RWPE2 (cell line): Measurements from ENCODE around the gene DDX39A.
"Not testable (repeated sequence)": the region's sequence is repeated elsewhere in the genome, so short reads cannot be mapped to it uniquely, and the experiment has no call there.

ENCODE experiments used
- ATAC-seq: fragments of 200-7000 bp; cut with Tn5 transposase; 3 replicates; pipeline ENCODE4 v1.9.1; 2021; ENCODE audit warnings: low read depth
- DNase-seq: peaks from one replicate; pipeline ENCODE4 v3.0.0-alpha.2; 2020; ENCODE audit warnings: low spot score
- H3K27ac ChIP-seq: fragments of 450-650 bp; 2 replicates; pipeline ENCODE4 v1.5.1; 2017; ENCODE audit warnings: mild to moderate bottlenecking; ENCODE audit not compliant: poor library complexity, severe bottlenecking
- H3K27me3 ChIP-seq: fragments of 250-450 bp; sonication (Bioruptor Pico); 2 replicates; pipeline ENCODE4 v1.5.1; 2021; ENCODE audit warnings: mild to moderate bottlenecking, moderate library complexity; ENCODE audit not compliant: insufficient read depth, poor library complexity, severe bottlenecking
- H3K36me3 ChIP-seq: fragments of 250-450 bp; sonication (Bioruptor Pico); 2 replicates; pipeline ENCODE4 v1.5.1; 2020; ENCODE audit warnings: low read depth, mild to moderate bottlenecking, moderate library complexity
- H3K4me1 ChIP-seq: fragments of 250-450 bp; sonication (Bioruptor Pico); 2 replicates; pipeline ENCODE4 v1.5.1; 2021; ENCODE audit warnings: mild to moderate bottlenecking, moderate library complexity; ENCODE audit not compliant: insufficient read depth, poor library complexity, severe bottlenecking
- H3K4me3 ChIP-seq: fragments of 250-450 bp; sonication (Bioruptor Pico); 2 replicates; pipeline ENCODE4 v1.5.1; 2021; ENCODE audit warnings: mild to moderate bottlenecking, moderate library complexity; ENCODE audit not compliant: severe bottlenecking
- H3K9me3 ChIP-seq: fragments of 250-450 bp; sonication (Bioruptor Pico); 2 replicates; pipeline ENCODE4 v1.5.1; 2021; ENCODE audit warnings: mild to moderate bottlenecking, moderate library complexity; ENCODE audit not compliant: severe bottlenecking
- TF ChIP-seq, protein P1 (sequence below): fragments of 450-650 bp; IDR thresholded peaks from one replicate; pipeline ENCODE4 v1.5.1; 2017; ENCODE audit warnings: mild to moderate bottlenecking, moderate library complexity; ENCODE audit not compliant: poor library complexity, severe bottlenecking

Gene DDX39A

DNA sequence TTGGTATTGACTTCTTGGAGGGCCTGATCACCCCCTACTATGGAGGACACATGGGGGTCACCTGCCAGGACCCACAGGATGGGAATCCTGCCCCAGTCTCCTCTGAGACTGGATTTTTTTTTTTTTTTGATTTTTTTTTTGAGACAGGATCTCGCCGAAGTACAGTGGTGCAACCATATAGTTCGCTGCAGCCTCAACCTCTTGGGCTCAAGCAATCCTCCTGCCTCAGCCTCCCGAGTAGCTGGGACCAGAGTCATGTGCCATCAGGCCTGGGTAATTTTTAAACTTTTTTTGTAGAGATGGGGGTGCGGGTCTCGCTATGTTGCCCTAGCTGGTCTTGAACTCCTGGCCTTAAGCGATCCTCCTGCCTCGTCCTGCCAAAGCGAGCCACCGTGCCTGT is 52.1 kb downstream of the DDX39A start:
- DNase-seq, result no peak
- H3K27me3 ChIP-seq, result no peaks in the 10 kb centered on the region
- no peak overlapping the region for H3K27ac ChIP-seq
- H3K4me1 ChIP-seq, result peaks cover 3% of the 10 kb centered on the region
- H3K9me3 ChIP-seq, result peaks cover 2% of the 10 kb centered on the region
- H3K36me3 ChIP-seq, result no peaks in the 10 kb centered on the region
- no peak for ATAC-seq
- TF ChIP-seq, protein P1, sequence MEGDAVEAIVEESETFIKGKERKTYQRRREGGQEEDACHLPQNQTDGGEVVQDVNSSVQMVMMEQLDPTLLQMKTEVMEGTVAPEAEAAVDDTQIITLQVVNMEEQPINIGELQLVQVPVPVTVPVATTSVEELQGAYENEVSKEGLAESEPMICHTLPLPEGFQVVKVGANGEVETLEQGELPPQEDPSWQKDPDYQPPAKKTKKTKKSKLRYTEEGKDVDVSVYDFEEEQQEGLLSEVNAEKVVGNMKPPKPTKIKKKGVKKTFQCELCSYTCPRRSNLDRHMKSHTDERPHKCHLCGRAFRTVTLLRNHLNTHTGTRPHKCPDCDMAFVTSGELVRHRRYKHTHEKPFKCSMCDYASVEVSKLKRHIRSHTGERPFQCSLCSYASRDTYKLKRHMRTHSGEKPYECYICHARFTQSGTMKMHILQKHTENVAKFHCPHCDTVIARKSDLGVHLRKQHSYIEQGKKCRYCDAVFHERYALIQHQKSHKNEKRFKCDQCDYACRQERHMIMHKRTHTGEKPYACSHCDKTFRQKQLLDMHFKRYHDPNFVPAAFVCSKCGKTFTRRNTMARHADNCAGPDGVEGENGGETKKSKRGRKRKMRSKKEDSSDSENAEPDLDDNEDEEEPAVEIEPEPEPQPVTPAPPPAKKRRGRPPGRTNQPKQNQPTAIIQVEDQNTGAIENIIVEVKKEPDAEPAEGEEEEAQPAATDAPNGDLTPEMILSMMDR, result no peak
- H3K4me3 ChIP-seq, result no peak overlapping the region

DNA sequence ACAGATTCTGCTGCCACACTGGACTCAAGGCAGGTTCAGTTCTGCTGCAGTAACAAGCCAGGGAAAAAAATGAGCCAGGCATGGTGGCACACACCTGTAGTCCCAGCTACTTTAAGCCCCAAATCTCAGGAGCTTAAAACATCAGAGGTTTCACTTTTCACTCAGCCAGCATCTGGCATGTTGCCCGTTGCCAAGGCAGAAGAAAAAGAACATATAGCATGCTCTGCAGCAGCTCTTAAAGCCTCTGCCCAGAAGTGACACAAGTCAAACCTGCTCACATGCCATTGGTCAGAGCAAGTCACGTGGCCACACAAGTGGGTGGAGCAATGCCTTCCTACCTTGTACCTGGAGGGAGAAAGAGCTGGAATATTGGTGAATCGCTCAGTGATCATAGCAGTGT is 52.6 kb downstream of the DDX39A start:
- Histone ChIP-seq H3K4me3 (no peak overlapping the region), H3K9me3 (peaks cover 2% of the 10 kb centered on the region), H3K27ac (no peak overlapping the region), H3K36me3 (no peaks in the 10 kb centered on the region), H3K27me3 (no peaks in the 10 kb centered on the region), H3K4me1 (peaks cover 3% of the 10 kb centered on the region)
- peak; percentile 88 for ATAC-seq
- peak; percentile 78 for DNase-seq
- TF ChIP-seq, protein P1, result no peak

DNA sequence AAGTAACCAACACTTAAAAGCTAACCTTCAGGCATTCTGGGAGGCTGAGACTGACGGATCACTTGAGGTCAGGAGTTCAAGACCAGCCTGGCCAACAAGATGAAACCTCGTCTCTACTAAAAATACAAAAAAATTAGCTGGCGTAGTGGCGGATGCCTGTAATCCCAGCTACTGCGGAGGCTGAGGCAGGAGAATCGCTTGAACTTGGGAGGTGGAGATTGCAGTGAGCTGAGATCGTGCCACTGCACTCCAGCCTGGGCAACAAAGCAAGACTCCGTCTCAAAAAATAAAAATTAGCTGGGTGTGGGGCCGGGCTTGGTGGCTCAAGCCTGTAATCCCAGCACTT is 55.1 kb downstream of the DDX39A start:
- peak overlapping the region; percentile 38 for H3K27ac ChIP-seq
- H3K27me3 ChIP-seq, ATAC-seq, H3K4me3 ChIP-seq, H3K36me3 ChIP-seq, DNase-seq, H3K4me1 ChIP-seq, H3K9me3 ChIP-seq: not testable (repeated sequence)

DNA sequence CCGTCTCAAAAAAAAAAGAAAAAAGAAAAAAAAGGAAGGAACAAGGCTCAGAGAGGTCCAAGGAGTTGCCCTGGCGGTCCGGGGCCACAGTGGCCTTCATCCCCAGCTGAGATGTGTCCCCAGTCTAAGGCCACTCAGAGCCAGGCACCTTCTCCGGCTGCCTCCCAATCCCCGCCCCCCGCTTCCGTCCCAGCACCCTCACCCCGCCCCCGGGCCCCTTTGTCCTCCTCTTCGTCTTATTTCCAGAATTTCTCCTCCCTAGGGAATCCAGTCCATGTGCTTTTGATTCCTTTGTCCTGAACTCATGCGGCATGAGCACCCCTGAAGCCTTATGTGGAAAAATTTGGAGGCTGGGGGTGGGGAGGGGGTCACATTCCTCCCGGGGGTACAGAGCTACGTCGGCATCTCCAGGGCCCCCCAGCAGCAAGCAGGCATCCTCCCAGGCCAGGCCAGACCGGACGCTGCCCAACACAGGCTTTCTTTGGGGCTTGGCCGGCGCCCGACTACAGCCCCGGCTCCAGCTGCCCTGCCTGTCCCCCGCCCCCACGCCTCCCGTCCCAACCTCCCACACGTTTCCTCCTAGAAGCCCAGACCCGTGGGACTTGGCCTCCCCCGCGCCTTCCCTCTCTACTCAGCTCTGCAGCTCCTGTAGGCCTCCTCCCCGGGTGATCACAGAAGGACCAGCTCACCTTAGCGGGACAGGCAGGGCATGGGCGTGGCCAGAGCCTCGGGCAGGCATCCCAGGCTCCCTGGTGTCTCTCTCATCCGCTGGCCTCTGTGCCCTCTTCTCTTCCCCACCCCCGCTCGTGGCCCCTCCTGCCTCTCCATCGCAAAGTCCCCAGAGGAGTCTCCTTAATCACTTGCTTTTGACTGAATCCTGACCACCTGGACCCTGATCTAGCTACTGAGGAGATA is 55.7 kb downstream of the DDX39A start:
- TF ChIP-seq, protein P1, result no peak
- Histone ChIP-seq H3K4me3 (peak overlapping the region; percentile 22), H3K9me3 (peaks cover 2% of the 10 kb centered on the region), H3K27ac (peak overlapping the region; percentile 38), H3K27me3 (no peaks in the 10 kb centered on the region), H3K4me1 (peaks cover 3% of the 10 kb centered on the region), H3K36me3 (no peaks in the 10 kb centered on the region)
- DNase-seq (no peak), ATAC-seq (peak; percentile 80)

DNA sequence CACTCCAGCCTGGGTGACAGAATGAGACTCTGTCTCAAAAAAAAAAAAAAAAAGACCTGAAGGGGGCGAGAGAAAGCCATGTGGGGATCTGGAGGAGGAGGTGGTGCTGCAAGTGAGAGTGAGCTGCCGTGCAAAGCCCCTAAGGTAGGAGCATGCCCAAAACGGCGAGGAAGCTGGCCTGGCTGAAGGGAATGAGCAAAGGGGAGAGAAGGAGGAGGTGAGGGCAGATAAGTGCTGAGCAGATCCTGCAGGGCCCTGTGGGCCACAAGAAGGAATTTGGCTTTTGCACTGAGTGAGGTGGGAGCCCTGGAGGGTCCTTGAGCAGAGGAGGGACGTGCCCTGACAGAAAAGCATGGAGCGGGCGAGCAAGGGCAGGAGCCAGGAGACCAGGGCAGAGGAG is 57.3 kb downstream of the DDX39A start:
- TF ChIP-seq, protein P1, result no peak
- H3K36me3 ChIP-seq, result no peaks in the 10 kb centered on the region
- peaks cover 3% of the 10 kb centered on the region for H3K4me1 ChIP-seq
- ATAC-seq (no peak), DNase-seq (no peak)
- H3K9me3 ChIP-seq, result no peaks in the 10 kb centered on the region
- H3K4me3 ChIP-seq, result no peak overlapping the region
- no peaks in the 10 kb centered on the region for H3K27me3 ChIP-seq
- no peak overlapping the region for H3K27ac ChIP-seq
